SU-DHL-6 (cell line): ENCODE results near the gene ASNSD1.

ENCODE experiments used
- H2AFZ ChIP-seq: fragments of 200-600 bp; sonication (generic); 2 replicates; pipeline ENCODE4 v1.6.1; 2014; ENCODE audit warnings: low read depth, mild to moderate bottlenecking, moderate library complexity, mixed read lengths, antibody characterized with exemption, low read length; ENCODE audit not compliant: severe bottlenecking
- H3F3A ChIP-seq: fragments of 200-600 bp; shearing (Covaris generic); 2 replicates; pipeline ENCODE4 v1.6.0; 2016; ENCODE audit warnings: antibody characterized with exemption, mild to moderate bottlenecking; ENCODE audit not compliant: insufficient read depth
- H3K27ac ChIP-seq: fragments of 200-600 bp; sonication (generic); 2 replicates; pipeline ENCODE4 v1.5.1; 2016; ENCODE audit warnings: low read depth, mild to moderate bottlenecking, low read length, moderate library complexity, mixed read lengths
- H3K27me3 ChIP-seq: fragments of 200-600 bp; sonication (generic), shearing (Covaris generic); 2 replicates; pipeline ENCODE4 v1.6.0; 2014; ENCODE audit warnings: mild to moderate bottlenecking, low read length
- H3K36me3 ChIP-seq: fragments of 200-600 bp; sonication (generic); 2 replicates; pipeline ENCODE4 v1.6.1; 2014; ENCODE audit warnings: mild to moderate bottlenecking, low read length, mixed read lengths
- H3K4me2 ChIP-seq: fragments of 300-600, 200-600 bp; shearing (Covaris generic), sonication (generic); 2 replicates; pipeline ENCODE4 v1.6.0; 2014; ENCODE audit warnings: low read length, low read depth, mild to moderate bottlenecking; ENCODE audit not compliant: poor library complexity, severe bottlenecking
- H3K4me3 ChIP-seq: fragments of 200-600 bp; sonication (generic); 2 replicates; pipeline ENCODE4 v1.5.1; 2014; ENCODE audit warnings: antibody characterized with exemption, low read length, mild to moderate bottlenecking, mixed read lengths; ENCODE audit not compliant: insufficient read depth, poor library complexity, severe bottlenecking
- H3K79me2 ChIP-seq: fragments of 200-600 bp; sonication (generic); 2 replicates; pipeline ENCODE4 v1.6.1; 2014; ENCODE audit warnings: mild to moderate bottlenecking, low read length, moderate library complexity; ENCODE audit not compliant: insufficient read depth
- H3K9ac ChIP-seq: fragments of 200-600 bp; sonication (generic); 2 replicates; pipeline ENCODE4 v1.7.0; 2014; ENCODE audit warnings: mild to moderate bottlenecking, low read length
- H3K9me2 ChIP-seq: fragments of 200-600 bp; sonication (generic); replicated peaks from 2 replicates; pipeline ENCODE4 v1.6.1; 2014; ENCODE audit warnings: low read length; ENCODE audit not compliant: insufficient read depth
- H3K9me3 ChIP-seq: fragments of 200-600 bp; sonication (generic); 2 replicates; pipeline ENCODE4 v1.6.1; 2014; ENCODE audit warnings: low read length, mixed read lengths; ENCODE audit not compliant: insufficient read depth
- H4K20me1 ChIP-seq: fragments of 200-600 bp; sonication (generic); 2 replicates; pipeline ENCODE4 v1.6.1; 2014; ENCODE audit warnings: low read depth, mild to moderate bottlenecking, antibody characterized with exemption, low read length, moderate library complexity, mixed read lengths
- EZH2phosphoT487 ChIP-seq: fragments of 200-600 bp; sonication (generic), shearing (Covaris generic); conservative IDR thresholded peaks from 2 replicates; pipeline ENCODE4 v1.6.1; 2018; ENCODE audit warnings: mild to moderate bottlenecking, antibody characterized with exemption, low read length, moderate library complexity, mixed read lengths
- TF ChIP-seq, protein P1 (sequence below): fragments of 200-600 bp; sonication (generic); IDR thresholded peaks from one replicate; pipeline ENCODE4 v1.5.1; 2017; ENCODE audit warnings: antibody characterized with exemption, mild to moderate bottlenecking, low read length, moderate library complexity; ENCODE audit not compliant: insufficient read depth, poor library complexity, severe bottlenecking

Gene ASNSD1

DNA sequence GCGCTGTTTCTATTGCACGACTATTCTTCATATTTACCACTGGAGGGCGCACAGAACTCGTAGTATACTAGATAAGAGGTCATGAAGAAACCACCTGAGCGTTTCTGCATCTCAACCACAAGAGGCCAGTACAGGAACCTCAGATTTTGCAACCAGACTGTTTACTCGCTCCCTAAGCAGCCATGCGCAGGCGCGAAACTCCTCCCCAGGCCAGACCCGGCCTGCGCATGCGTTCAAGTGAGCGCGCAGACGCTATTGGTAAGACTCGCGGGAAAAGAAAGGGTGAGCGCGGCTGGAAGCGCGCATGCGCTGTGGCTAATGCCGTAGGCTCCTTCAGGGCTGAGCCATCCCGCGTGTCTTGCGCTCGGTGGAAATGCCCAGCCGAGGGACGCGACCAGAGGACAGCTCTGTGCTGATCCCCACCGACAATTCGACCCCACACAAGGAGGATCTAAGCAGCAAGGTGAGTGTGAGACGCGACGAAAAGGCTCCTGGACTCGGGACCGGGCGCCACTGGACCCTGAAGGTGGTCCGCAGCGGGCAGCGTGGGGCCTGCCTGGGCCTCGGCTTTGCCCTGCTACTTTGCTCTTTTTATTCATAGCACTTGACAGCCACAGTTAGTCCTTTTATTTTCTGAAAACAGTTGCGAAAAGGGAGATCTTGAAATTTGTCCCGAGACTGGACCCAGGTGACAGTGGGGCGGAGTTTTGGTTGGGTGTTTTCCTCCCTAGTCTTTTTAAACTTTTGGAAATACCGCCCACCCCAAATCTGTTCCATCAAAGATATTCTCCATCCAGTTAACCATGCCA, at the start of gene ASNSD1:
ASNSD1 (plus strand) TSS at position 312 of the 809 bp plus-strand sequence. CDS start 4,674 bp downstream, outside the sequence.
- Histone ChIP-seq H3F3A (peaks cover 8% of the 10 kb centered on the region), H3K36me3 (peaks cover 19% of the 10 kb centered on the region; the same call in 1 of the 2 replicates), H4K20me1 (0 out of 2 replicates have a peak, but pooled peaks cover 11% of the 10 kb centered on the region), H3K4me2 (peak within 1 kb of the TSS; percentile 99), H3K79me2 (peaks cover 46% of the 10 kb centered on the region), H3K27ac (peak within 1 kb of the TSS; percentile 48), H3K9me2 (no peaks in the 10 kb centered on the region), H3K27me3 (no peaks in the 10 kb centered on the region), H2AFZ (peak within 1 kb of the TSS; percentile 83), H3K9me3 (no peaks in the 10 kb centered on the region), H3K4me3 (peak within 1 kb of the TSS; percentile 84), H3K9ac (peak within 1 kb of the TSS; percentile 87)
- TF ChIP-seq, protein P1, sequence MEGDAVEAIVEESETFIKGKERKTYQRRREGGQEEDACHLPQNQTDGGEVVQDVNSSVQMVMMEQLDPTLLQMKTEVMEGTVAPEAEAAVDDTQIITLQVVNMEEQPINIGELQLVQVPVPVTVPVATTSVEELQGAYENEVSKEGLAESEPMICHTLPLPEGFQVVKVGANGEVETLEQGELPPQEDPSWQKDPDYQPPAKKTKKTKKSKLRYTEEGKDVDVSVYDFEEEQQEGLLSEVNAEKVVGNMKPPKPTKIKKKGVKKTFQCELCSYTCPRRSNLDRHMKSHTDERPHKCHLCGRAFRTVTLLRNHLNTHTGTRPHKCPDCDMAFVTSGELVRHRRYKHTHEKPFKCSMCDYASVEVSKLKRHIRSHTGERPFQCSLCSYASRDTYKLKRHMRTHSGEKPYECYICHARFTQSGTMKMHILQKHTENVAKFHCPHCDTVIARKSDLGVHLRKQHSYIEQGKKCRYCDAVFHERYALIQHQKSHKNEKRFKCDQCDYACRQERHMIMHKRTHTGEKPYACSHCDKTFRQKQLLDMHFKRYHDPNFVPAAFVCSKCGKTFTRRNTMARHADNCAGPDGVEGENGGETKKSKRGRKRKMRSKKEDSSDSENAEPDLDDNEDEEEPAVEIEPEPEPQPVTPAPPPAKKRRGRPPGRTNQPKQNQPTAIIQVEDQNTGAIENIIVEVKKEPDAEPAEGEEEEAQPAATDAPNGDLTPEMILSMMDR, result peak; percentile 95
- TF ChIP-seq EZH2phosphoT487, result no peak

DNA sequence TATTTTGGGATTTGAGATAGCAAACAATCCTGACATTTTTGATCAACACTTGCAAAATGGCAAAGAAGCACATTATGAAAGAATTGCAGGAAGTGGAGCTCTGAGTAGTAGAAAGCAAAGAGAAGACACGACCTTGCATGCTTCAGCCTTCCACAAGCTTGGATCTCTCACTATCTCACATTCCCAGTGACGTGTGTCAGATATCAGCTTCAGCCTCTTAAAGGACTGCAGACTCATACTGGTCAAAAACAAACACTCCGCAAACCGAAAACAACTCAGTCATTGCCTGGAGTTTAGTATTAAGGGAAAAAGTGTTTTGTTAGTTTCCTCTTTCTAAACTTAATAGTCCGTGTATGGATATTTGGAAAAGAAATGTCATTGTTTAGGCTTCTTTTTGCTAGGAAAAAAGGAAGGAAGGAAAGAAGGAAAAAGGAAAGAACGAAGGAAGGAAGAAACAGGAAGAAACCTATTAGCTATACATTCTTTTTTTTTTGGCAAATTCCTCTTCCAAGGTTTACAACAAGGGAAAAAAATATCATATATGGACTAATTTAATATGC, 48.1 kb upstream of the ASNSD1 start:
- Histone ChIP-seq H4K20me1 (no peaks in the 10 kb centered on the region), H3K27ac (no peak overlapping the region), H3K36me3 (no peaks in the 10 kb centered on the region), H3K27me3 (no peaks in the 10 kb centered on the region), H3K4me2 (no peak overlapping the region), H3F3A (no peaks in the 10 kb centered on the region), H3K79me2 (no peaks in the 10 kb centered on the region), H3K9me3 (no peaks in the 10 kb centered on the region), H3K9ac (no peak overlapping the region), H2AFZ (no peak overlapping the region), H3K9me2 (no peaks in the 10 kb centered on the region), H3K4me3 (no peak overlapping the region)
- TF ChIP-seq EZH2phosphoT487, result no peak
- TF ChIP-seq, protein P1, result no peak

DNA sequence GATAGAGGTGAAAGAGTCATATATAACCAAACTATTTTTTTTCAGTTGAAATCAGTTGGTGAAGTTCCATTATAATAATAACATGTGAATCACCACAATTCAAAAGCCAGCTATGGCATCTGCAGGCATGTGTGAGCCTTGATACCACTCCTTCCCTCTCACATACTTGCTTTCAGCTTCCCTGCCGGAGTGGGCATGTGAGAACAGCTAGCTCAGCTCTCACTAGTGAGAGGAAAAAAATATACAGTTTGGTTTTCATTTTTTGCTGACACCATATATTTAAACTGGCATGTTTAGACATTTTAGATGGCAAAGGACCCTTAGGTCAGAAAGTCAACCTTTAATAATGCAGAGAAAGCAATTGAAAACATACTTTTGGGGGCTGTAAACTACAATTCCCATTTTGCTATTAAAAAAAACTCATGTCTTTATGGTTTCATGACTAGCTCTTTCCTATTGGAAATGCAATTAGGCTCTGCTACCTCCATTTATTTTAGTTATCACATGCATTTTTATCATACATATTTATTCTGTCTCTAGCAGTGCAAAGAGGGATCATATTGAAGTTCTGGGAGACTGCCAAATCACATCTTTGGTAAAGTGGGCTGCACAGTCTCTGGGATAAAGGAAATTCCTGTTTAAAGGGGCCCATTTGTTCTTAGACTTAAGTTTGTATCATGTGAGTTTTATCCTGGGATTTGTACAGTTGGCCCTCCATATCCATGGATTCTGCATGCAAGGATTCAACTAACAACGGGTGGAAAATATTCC, 47.4 kb upstream of the ASNSD1 start:
- Histone ChIP-seq H3F3A (no peaks in the 10 kb centered on the region), H2AFZ (no peak overlapping the region), H3K9me2 (no peaks in the 10 kb centered on the region), H3K4me2 (no peak overlapping the region), H3K9me3 (no peaks in the 10 kb centered on the region), H3K79me2 (no peaks in the 10 kb centered on the region), H4K20me1 (no peaks in the 10 kb centered on the region), H3K4me3 (no peak overlapping the region), H3K27me3 (no peaks in the 10 kb centered on the region), H3K27ac (no peak overlapping the region), H3K9ac (no peak overlapping the region), H3K36me3 (no peaks in the 10 kb centered on the region)
- TF ChIP-seq EZH2phosphoT487, result no peak
- TF ChIP-seq, protein P1, result no peak
